Eye (tissue), 1 donor: ENCODE data around the gene PAOX.

Experiments
- DNase-seq: peaks from one replicate; pipeline ENCODE4 v3.0.0-alpha.2; 2015

The PAOX gene

DNA sequence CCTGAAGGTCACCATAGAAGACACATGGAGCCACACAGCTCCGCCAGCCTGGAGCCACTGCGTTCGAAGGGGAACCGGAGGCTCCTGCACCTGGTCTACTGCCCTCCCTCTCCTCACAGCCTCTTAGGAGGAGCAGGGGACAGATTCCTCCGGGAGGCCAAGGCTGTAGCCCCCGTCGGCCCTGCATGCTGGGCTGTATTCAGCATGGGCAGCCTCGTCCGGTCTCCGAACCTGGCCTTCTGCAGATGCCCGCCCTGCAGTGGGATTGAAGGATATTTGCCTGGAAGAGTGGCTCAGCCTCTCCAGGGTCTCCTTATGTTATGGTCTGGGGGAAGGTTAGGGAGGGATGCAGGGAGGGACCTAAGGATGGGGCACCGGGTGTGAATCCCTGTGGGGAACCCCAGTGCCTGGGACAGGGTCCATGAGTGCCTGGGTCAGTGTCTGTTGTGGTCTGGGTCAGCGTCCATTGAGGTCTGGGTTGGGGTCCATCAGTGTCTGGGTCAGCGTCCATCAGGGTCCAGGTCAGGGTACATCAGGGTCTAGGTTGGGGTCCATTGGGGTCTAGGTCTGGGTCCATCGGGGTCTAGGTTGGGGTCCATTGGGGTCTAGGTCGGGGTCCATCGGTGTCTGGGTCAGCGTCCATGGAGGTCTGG is 61.7 kb downstream of the PAOX start:
- DNase-seq, result no peak
